AG10803 (cell line): ENCODE results near the gene TGFB3.

ENCODE experiments used
- DNase-seq: peaks from one replicate; pipeline ENCODE4 v3.0.0; 2010; ENCODE audit warnings: low read depth
- H3K4me3 ChIP-seq: 2 replicates; pipeline ENCODE4 v1.5.1; 2011; ENCODE audit warnings: mild to moderate bottlenecking, low read length, control low read depth
- TF ChIP-seq, protein P1 (sequence below): conservative IDR thresholded peaks from 2 replicates; pipeline ENCODE4 v1.5.1; 2011; ENCODE audit warnings: mild to moderate bottlenecking, low read length, control low read depth, inconsistent platforms

TGFB3 gene

DNA sequence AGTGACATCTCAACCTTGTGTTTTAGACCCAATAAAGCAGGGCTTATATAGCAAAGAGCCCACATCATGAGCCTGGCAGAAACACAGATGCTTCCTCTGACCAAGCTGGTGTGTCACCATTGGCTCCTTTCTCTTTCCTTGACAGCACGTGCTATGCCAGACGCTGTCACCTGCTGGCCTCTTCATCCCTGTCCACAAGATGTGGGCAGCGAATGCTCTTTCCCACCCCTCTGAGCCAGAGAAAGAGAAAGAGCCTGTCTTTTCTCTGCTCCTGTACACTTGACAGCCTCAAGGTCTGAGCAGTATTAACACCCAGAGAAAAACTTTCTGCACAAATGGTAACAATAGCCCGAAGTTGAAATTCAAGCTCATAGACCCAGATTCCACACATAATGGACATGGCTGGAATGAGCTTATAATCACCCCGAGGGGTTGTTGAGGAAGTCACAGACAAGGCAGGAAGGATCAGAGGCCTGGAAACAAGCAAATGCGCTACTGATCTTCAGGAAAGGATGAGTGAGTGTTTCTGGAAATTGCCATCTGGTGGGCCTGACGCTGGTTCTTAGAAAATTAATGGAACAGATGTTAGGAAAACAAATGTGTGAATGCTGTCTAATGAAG is 8.9 kb downstream of the TGFB3 start:
- TF ChIP-seq, protein P1, sequence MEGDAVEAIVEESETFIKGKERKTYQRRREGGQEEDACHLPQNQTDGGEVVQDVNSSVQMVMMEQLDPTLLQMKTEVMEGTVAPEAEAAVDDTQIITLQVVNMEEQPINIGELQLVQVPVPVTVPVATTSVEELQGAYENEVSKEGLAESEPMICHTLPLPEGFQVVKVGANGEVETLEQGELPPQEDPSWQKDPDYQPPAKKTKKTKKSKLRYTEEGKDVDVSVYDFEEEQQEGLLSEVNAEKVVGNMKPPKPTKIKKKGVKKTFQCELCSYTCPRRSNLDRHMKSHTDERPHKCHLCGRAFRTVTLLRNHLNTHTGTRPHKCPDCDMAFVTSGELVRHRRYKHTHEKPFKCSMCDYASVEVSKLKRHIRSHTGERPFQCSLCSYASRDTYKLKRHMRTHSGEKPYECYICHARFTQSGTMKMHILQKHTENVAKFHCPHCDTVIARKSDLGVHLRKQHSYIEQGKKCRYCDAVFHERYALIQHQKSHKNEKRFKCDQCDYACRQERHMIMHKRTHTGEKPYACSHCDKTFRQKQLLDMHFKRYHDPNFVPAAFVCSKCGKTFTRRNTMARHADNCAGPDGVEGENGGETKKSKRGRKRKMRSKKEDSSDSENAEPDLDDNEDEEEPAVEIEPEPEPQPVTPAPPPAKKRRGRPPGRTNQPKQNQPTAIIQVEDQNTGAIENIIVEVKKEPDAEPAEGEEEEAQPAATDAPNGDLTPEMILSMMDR = no peak
- DNase-seq = no peak
- no peak overlapping the region for H3K4me3 ChIP-seq

DNA sequence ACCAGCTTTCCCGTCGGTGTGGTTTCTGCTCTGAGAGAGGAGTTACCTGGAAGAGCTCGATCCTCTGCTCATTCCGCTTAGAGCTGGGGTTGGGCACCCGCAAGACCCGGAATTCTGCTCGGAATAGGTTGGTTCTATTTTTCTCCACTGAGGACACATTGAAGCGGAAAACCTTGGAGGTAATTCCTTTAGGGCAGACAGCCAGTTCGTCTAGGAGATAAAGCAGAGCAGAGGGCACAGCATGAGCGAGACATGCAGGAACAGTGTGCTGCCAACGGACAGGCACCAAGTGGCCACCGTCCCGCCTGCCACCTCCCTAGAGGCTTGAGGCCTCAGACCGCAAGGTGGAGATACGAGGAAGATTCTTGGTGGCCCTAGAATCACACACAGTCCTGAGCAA is 10.3 kb downstream of the TGFB3 start:
- TF ChIP-seq, protein P1 = no peak
- no peak overlapping the region for H3K4me3 ChIP-seq
- no peak for DNase-seq

DNA sequence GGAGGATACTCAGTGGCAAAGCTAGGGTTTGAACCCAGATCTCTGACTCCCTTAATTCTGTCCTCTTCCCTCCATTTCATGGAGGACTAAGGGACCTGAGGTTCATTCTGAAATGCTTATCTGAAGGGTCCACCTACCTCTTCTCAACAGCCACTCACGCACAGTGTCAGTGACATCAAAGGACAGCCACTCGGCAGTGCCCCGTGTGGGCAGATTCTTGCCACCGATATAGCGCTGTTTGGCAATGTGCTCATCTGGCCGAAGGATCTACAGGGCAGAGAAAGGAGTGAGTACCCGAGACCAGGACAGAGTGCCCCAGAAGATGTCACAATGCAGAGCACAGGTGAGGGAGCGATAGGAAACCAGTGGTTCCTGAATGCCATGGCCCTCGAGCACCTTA is 10.8 kb downstream of the TGFB3 start:
- no peak for DNase-seq
- TF ChIP-seq, protein P1 = no peak
- no peak overlapping the region for H3K4me3 ChIP-seq

DNA sequence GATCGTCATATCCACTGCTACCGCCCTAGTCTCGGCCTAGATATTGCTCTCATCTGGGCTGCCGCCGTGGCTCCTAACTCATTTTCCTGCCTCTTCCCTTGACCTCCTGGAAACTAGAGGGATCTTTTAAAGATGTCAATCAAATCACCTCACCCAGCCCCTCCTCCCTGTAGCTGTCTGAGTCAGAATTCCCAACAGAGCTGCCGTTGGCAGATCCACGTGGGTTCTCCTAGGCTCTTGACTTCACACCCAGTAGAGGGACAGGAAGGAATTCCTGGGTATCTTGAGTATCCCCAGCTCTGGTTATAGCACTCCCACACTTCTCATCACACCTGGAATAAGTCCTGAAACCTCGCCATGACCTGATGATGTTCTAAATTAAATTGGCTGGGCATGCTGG is 11.9 kb downstream of the TGFB3 start:
- DNase-seq = no peak
- TF ChIP-seq, protein P1 = no peak
- H3K4me3 ChIP-seq = no peak overlapping the region

DNA sequence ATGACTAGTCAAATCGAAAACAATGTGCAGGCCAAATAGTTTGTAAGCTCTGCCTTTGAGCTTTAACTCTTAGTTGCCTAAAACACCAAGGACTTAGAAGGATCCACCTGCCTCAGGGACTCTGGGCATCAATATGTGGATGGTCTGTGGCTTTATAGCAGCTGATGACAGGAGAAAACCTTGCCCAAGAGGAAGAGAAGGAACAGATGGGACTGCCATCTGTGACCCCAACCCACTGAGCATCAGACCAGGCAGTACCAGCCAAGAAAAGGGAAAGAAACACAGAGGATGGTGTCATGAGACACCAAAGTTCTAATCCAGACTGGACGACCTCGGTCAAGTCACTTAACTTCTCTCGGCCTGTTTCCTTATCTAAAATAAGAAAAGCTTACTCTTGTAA is 12.7 kb downstream of the TGFB3 start:
- TF ChIP-seq, protein P1 = no peak
- no peak overlapping the region for H3K4me3 ChIP-seq
- DNase-seq = no peak

DNA sequence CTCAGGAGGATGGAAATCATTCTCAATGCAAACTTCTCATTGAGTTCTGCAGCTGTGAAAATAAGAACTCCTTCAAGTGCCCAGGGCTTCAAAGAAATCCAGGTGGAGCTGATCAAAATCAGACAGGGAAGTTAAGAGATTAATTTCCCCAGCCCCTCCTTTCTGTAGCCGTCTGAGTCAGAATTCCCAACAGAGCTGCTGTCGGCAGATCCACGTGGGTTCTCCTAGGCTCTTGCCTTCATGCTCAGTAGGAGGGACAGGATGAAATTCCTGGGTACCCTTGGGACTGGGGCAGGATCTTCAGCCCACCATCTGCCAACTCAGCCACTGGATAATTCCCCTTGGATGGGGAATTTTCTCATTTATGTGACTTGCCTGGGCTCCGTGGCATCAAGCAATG is 13.3 kb downstream of the TGFB3 start:
- H3K4me3 ChIP-seq = no peak overlapping the region
- DNase-seq = peak; percentile 48
- TF ChIP-seq, protein P1 = no peak

DNA sequence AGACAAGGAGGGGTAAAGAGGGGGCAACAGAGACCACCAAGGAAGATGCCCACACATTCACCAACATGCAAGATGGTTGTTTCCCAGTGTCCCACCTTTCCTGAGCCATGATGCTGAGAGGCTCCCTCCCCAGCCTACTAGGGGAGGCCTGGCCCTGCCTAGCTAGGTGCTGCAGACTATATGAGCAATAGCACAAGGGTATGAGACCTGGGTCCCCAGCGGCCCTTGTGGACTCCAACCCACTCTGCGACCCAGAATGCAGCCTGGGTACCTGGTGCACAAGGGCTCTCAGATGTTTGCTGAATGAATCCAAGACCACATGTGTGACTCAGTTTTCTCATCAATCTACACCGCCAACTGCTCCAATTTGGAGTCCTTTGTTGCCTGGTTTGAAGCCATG is 13.9 kb downstream of the TGFB3 start:
- no peak for DNase-seq
- TF ChIP-seq, protein P1 = no peak
- no peak overlapping the region for H3K4me3 ChIP-seq
